Esophagus muscularis mucosa (tissue), 4 donors: ENCODE data around the gene F10. TPM values are rescaled to one million over a fixed set of nuclear protein-coding genes. Genes with fewer than 3 reads are reported as not detected.

Experiments
- DNase-seq: peaks from one replicate; pipeline ENCODE4 v3.0.0-alpha.2; 2017; ENCODE audit errors: extremely low spot score
- H3K27ac ChIP-seq, 4 donors: fragments of 200-600 bp; sonication (generic); replicated peaks in 1 of 4; 1 replicate in 3 of 4; 2 replicates in 1 of 4; pipeline ENCODE4 v1.5.1; 2016 to 2019; ENCODE audit warnings: mild to moderate bottlenecking in 1 of 4
- H3K27me3 ChIP-seq, 4 donors: fragments of 200-600 bp; sonication (generic); one replicate each; pipeline versions ENCODE4 v1.5.1 to v1.6.0; 2016 to 2019
- H3K36me3 ChIP-seq, 4 donors: fragments of 200-600 bp; sonication (generic); one replicate each; pipeline ENCODE4 v1.5.1; 2016 to 2019
- H3K4me1 ChIP-seq, 4 donors: fragments of 200-600 bp; sonication (generic); one replicate each; pipeline ENCODE4 v1.5.1; 2016 to 2019
- H3K4me3 ChIP-seq, 4 donors: fragments of 200-600 bp; sonication (generic); 1 replicate in 2 of 4; 2 replicates in 2 of 4; pipeline ENCODE4 v1.5.1; 2016 to 2019; ENCODE audit warnings: mild to moderate bottlenecking in 4 of 4, moderate library complexity in 1 of 4
- H3K9me3 ChIP-seq, 4 donors: fragments of 200-600 bp; sonication (generic); 1 replicate in 3 of 4; 2 replicates in 1 of 4; pipeline ENCODE4 v1.5.1; 2016 to 2019
- EP300 ChIP-seq: sonication (generic); formaldehyde crosslinking; IDR thresholded peaks from one replicate; pipeline ENCODE4 v1.6.1; 2017; ENCODE audit warnings: antibody characterized with exemption
- POLR2A ChIP-seq: fragments of 450-650 bp; IDR thresholded peaks from one replicate; pipeline ENCODE4 v1.6.1; 2017; ENCODE audit warnings: antibody characterized with exemption, moderate library complexity, mild to moderate bottlenecking, low read depth
- POLR2AphosphoS5 ChIP-seq, 2 donors: sonication (generic); formaldehyde crosslinking; IDR thresholded peaks; one replicate each; pipeline ENCODE4 v1.6.1; 2017; ENCODE audit warnings: antibody characterized with exemption in 2 of 2
- WGBS: methylation state at CpG from one replicate; pipeline ENCODE4 v1.1.5; 2018; 5-methylcytosine and 5-hydroxymethylcytosine counted together
- intact Hi-C: fragments of 100-400 bp; cut with DNase I; formaldehyde crosslinking; loops from one replicate; pipeline ENCODE4 v1.15.1; 2023
- total RNA-seq, 4 donors: library from RNA; depleted of rRNA; stranded (reverse); fragments of >200 nt; gene quantifications; one replicate each; pipeline versions ENCODE4 v1.1.0 to v1.2.1, GENCODE V29; 2016
- TF ChIP-seq, protein P1 (sequence below), 3 experiments: fragments of 200-600 bp in 2 of 3; fragments of 450-650 bp in 1 of 3; sonication (generic) in 2 of 3; IDR thresholded peaks; one replicate each; pipeline ENCODE4 v1.5.1; 2017 to 2019; ENCODE audit warnings: antibody characterized with exemption in 3 of 3, mild to moderate bottlenecking in 2 of 3, moderate library complexity in 1 of 3

Gene F10
- total RNA-seq, 4 donors from 2014 or later, result 4.6 to 20.5 (median 11.7) TPM

- no peak overlapping the region for H3K4me3 ChIP-seq
- H3K27me3 ChIP-seq, result no peaks in the 10 kb centered on the region
- no peaks in the 10 kb centered on the region for H3K4me1 ChIP-seq
- TF ChIP-seq POLR2A (no peak), EP300 (no peak), POLR2AphosphoS5 (IDR thresholded peaks at IDR 0.05) (no peak)
- TF ChIP-seq, protein P1, sequence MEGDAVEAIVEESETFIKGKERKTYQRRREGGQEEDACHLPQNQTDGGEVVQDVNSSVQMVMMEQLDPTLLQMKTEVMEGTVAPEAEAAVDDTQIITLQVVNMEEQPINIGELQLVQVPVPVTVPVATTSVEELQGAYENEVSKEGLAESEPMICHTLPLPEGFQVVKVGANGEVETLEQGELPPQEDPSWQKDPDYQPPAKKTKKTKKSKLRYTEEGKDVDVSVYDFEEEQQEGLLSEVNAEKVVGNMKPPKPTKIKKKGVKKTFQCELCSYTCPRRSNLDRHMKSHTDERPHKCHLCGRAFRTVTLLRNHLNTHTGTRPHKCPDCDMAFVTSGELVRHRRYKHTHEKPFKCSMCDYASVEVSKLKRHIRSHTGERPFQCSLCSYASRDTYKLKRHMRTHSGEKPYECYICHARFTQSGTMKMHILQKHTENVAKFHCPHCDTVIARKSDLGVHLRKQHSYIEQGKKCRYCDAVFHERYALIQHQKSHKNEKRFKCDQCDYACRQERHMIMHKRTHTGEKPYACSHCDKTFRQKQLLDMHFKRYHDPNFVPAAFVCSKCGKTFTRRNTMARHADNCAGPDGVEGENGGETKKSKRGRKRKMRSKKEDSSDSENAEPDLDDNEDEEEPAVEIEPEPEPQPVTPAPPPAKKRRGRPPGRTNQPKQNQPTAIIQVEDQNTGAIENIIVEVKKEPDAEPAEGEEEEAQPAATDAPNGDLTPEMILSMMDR (IDR thresholded peaks at IDR 0.05), result no peak
- intact Hi-C loops, result no loop called here
- 88% methylated on average over 9 of the region's 12 CpGs for WGBS
- H3K27ac ChIP-seq, result no peak overlapping the region
- peaks cover 0 to 12% (median 0%) of the 10 kb centered on the region in 4 donors for H3K36me3 ChIP-seq
- DNase-seq, result no peak
- H3K9me3 ChIP-seq, result no peaks in the 10 kb centered on the region
These were observed 21.6 kb downstream of the F10 start for GRCh38 chr13:113144255-113144629.

- Histone ChIP-seq H3K4me3 (no peak overlapping the region), H3K4me1 (no peaks in the 10 kb centered on the region), H3K27ac (no peak overlapping the region), H3K9me3 (no peaks in the 10 kb centered on the region), H3K36me3 (peaks cover 0 to 9% (median 0%) of the 10 kb centered on the region in 4 donors), H3K27me3 (no peaks in the 10 kb centered on the region)
- intact Hi-C loops, result no loop called here
- DNase-seq, result no peak
- 85% methylated on average over 12 of the region's 12 CpGs for WGBS
- TF ChIP-seq, protein P1 (IDR thresholded peaks at IDR 0.05), result no peak
- TF ChIP-seq POLR2A, result no peak
- TF ChIP-seq POLR2AphosphoS5 (IDR thresholded peaks at IDR 0.05), result no peak
- TF ChIP-seq EP300, result no peak
These were observed 22.9 kb downstream of the F10 start for GRCh38 chr13:113145496-113145895.

GRCh38 chr13:113145911-113146598, 23.5 kb downstream of the F10 start:
- intact Hi-C loops, result no loop called here
- no peaks in the 10 kb centered on the region for H3K27me3 ChIP-seq
- H3K4me3 ChIP-seq, result no peak overlapping the region
- no peaks in the 10 kb centered on the region for H3K4me1 ChIP-seq
- H3K9me3 ChIP-seq, result no peaks in the 10 kb centered on the region
- peaks cover 0 to 5% (median 0%) of the 10 kb centered on the region in 4 donors for H3K36me3 ChIP-seq
- TF ChIP-seq EP300 (no peak), POLR2A (no peak), POLR2AphosphoS5 (IDR thresholded peaks at IDR 0.05) (no peak)
- TF ChIP-seq, protein P1 (IDR thresholded peaks at IDR 0.05), result no peak
- H3K27ac ChIP-seq, result no peak overlapping the region
- no peak for DNase-seq
- WGBS, result 89% methylated on average over 11 of the region's 15 CpGs

DNA sequence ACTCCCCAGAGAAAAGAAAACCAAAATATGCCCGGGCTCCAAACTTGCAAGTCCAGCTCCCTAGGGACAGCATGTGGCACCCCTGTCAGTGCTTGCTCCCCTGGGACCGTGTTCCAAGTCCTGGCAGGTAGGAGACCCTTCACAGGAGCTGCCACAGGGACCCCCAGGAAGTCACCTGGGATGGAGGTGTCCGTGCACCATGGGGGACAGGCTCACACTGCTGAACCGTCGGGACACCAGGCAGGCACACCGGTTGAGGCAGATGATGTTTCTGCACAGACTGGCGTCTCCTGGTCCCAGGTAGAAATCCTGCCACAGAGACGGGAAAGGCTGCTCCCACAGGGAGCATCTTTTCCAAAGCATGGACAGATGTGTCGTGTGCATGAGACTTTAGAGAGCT, 24.2 kb downstream of the F10 start:
- Histone ChIP-seq H3K27ac (no peak overlapping the region), H3K4me3 (no peak overlapping the region), H3K36me3 (peaks cover 0 to 5% (median 0%) of the 10 kb centered on the region in 4 donors), H3K9me3 (no peaks in the 10 kb centered on the region), H3K4me1 (peaks cover 0 to under 1% (median 0%) of the 10 kb centered on the region in 4 donors), H3K27me3 (no peaks in the 10 kb centered on the region)
- intact Hi-C loops, result no loop called here
- TF ChIP-seq, protein P1 (IDR thresholded peaks at IDR 0.05), result no peak
- TF ChIP-seq EP300, result no peak
- no peak for TF ChIP-seq POLR2AphosphoS5 (IDR thresholded peaks at IDR 0.05)
- no peak for TF ChIP-seq POLR2A
- DNase-seq, result no peak
- WGBS, result 92% methylated on average over 9 of the region's 9 CpGs
